Measurements from ENCODE around the gene PDCL2. TPM values are rescaled to one million over a fixed set of nuclear protein-coding genes. Genes with fewer than 3 reads are reported as not detected.
"Not testable (repeated sequence)": the region's sequence is repeated elsewhere in the genome, so short reads cannot be mapped to it uniquely, and the experiment has no call there.

PDCL2 gene
- total RNA-seq, 1 donor, result not detected

GRCh38 chr4:55633903-55634302, 41.9 kb upstream of the PDCL2 start:
- TF ChIP-seq CTCF (IDR thresholded peaks at IDR 0.05; ENCODE audit: insufficient read depth, low read length), result no peak
- H3K4me3 ChIP-seq (ENCODE audit: low read depth, low read length), result no peak overlapping the region
- no peak for DNase-seq (ENCODE audit: low read depth)

- DNase-seq (ENCODE audit: low read depth), result no peak
- H3K4me3 ChIP-seq (ENCODE audit: low read depth, low read length), result no peak overlapping the region
- TF ChIP-seq CTCF (IDR thresholded peaks at IDR 0.05; ENCODE audit: insufficient read depth, low read length), result no peak
These were observed 33.8 kb upstream of the PDCL2 start for GRCh38 chr4:55625835-55626234.

- not testable (repeated sequence) for H3K4me3 ChIP-seq (ENCODE audit: low read depth, low read length); DNase-seq (ENCODE audit: low read depth)
These were observed 32.0 kb upstream of the PDCL2 start for GRCh38 chr4:55624063-55624462.

- no peak for TF ChIP-seq CTCF (IDR thresholded peaks at IDR 0.05; ENCODE audit: insufficient read depth, low read length)
- DNase-seq (ENCODE audit: low read depth), result no peak
- H3K4me3 ChIP-seq (ENCODE audit: low read depth, low read length), result no peak overlapping the region
These were observed 26.6 kb upstream of the PDCL2 start for GRCh38 chr4:55618546-55619143.

- no peak for DNase-seq (ENCODE audit: low read depth)
- no peak overlapping the region for H3K4me3 ChIP-seq (ENCODE audit: low read depth, low read length)
- no peak for TF ChIP-seq CTCF (IDR thresholded peaks at IDR 0.05; ENCODE audit: insufficient read depth, low read length)
These were observed 25.6 kb upstream of the PDCL2 start for GRCh38 chr4:55617587-55618197.

- no peak overlapping the region for H3K4me3 ChIP-seq (ENCODE audit: low read depth, low read length)
- no peak for DNase-seq (ENCODE audit: low read depth)
- no peak for TF ChIP-seq CTCF (IDR thresholded peaks at IDR 0.05; ENCODE audit: insufficient read depth, low read length)
These were observed 23.0 kb upstream of the PDCL2 start for GRCh38 chr4:55615008-55615407.

GRCh38 chr4:55613621-55614020, 21.6 kb upstream of the PDCL2 start:
- no peak overlapping the region for H3K4me3 ChIP-seq (ENCODE audit: low read depth, low read length)
- no peak for TF ChIP-seq CTCF (IDR thresholded peaks at IDR 0.05; ENCODE audit: insufficient read depth, low read length)
- no peak for DNase-seq (ENCODE audit: low read depth)
